CD14-positive monocyte (primary cell): Measurements from ENCODE around the gene MAMSTR. TPM values are rescaled to one million over a fixed set of nuclear protein-coding genes. Genes with fewer than 3 reads are reported as not detected.

Experiments
- DNase-seq, 3 donors: peaks; one replicate each; pipeline ENCODE4 v3.0.0-alpha.2; 2011 to 2022
- H2AFZ ChIP-seq: 2 replicates; pipeline ENCODE4 v1.6.0; 2012; ENCODE audit warnings: mild to moderate bottlenecking, low read depth, low read length, inconsistent platforms; ENCODE audit not compliant: insufficient read depth, poor library complexity, severe bottlenecking
- H3K27ac ChIP-seq, 2 donors: 1 replicate in 1 of 2; 2 replicates in 1 of 2; pipeline ENCODE4 v1.5.1; 2012 to 2013; ENCODE audit warnings: low read length in 2 of 2, control low read depth in 1 of 2, inconsistent platforms in 1 of 2, low read depth in 1 of 2, mild to moderate bottlenecking in 1 of 2
- H3K27me3 ChIP-seq, 2 donors: one replicate each; pipeline versions ENCODE4 v1.6.0 to v1.6.1; 2011 to 2013; ENCODE audit warnings: low read length in 2 of 2; ENCODE audit not compliant: control insufficient read depth in 2 of 2, insufficient read depth in 2 of 2
- H3K36me3 ChIP-seq, 2 donors: replicated peaks in 1 of 2; 1 replicate in 1 of 2; 2 replicates in 1 of 2; pipeline versions ENCODE4 v1.5.1 to v1.6.1; 2012 to 2013; ENCODE audit warnings: low read length in 2 of 2, control low read depth in 1 of 2, inconsistent platforms in 1 of 2, mild to moderate bottlenecking in 1 of 2; ENCODE audit not compliant: insufficient read depth in 2 of 2, control insufficient read depth in 1 of 2
- H3K4me1 ChIP-seq, 2 donors: 1 replicate in 1 of 2; 2 replicates in 1 of 2; pipeline versions ENCODE4 v1.5.1 to v1.6.1; 2012 to 2013; ENCODE audit warnings: low read length in 2 of 2, control low read depth in 1 of 2, inconsistent platforms in 1 of 2, mild to moderate bottlenecking in 1 of 2, moderate library complexity in 1 of 2; ENCODE audit not compliant: insufficient read depth in 2 of 2, control insufficient read depth in 1 of 2
- H3K4me2 ChIP-seq: replicated peaks from 2 replicates; pipeline ENCODE3; 2012; ENCODE audit warnings: low read length, moderate library complexity, mild to moderate bottlenecking; ENCODE audit not compliant: poor library complexity, severe bottlenecking; ENCODE audit errors: extremely low read depth
- H3K4me3 ChIP-seq, 3 experiments: fragments of 200-600 bp in 1 of 3; sonication (generic) in 1 of 3; replicated peaks in 1 of 3; 1 replicate in 2 of 3; 2 replicates in 1 of 3; pipeline ENCODE4 v1.5.1; 2011 to 2013; ENCODE audit warnings: low read length in 3 of 3, mild to moderate bottlenecking in 3 of 3, control low read depth in 2 of 3, low read depth in 2 of 3, inconsistent platforms in 1 of 3, moderate library complexity in 1 of 3
- H3K79me2 ChIP-seq: 2 replicates; pipeline ENCODE4 v1.6.0; 2012; ENCODE audit warnings: mild to moderate bottlenecking, control low read depth, inconsistent platforms, low read length, moderate library complexity; ENCODE audit not compliant: insufficient read depth
- H3K9ac ChIP-seq: 2 replicates; pipeline ENCODE4 v1.6.0; 2017; ENCODE audit warnings: low read length, mild to moderate bottlenecking; ENCODE audit not compliant: insufficient read depth, poor library complexity, severe bottlenecking
- H3K9me3 ChIP-seq, 2 donors: replicated peaks in 1 of 2; 1 replicate in 1 of 2; 2 replicates in 1 of 2; pipeline versions ENCODE4 v1.5.1 to v1.6.1; 2012 to 2013; ENCODE audit warnings: low read length in 2 of 2, control low read depth in 1 of 2; ENCODE audit not compliant: control insufficient read depth in 1 of 2, insufficient read depth in 1 of 2
- H4K20me1 ChIP-seq: 2 replicates; pipeline ENCODE4 v1.6.0; 2012; ENCODE audit warnings: mild to moderate bottlenecking, low read length, control low read depth, moderate library complexity; ENCODE audit not compliant: insufficient read depth
- H3K27ac Mint-ChIP-seq, 7 donors: one replicate each; pipeline ENCODE4 v1.8.0; 2020; ENCODE audit warnings: mild to moderate bottlenecking in 7 of 7, mixed read lengths in 7 of 7, moderate library complexity in 6 of 7, inconsistent platforms in 2 of 7
- H3K27me3 Mint-ChIP-seq, 3 donors: one replicate each; pipeline ENCODE4 v1.8.0; 2021 to 2022; ENCODE audit warnings: low read depth in 3 of 3, mild to moderate bottlenecking in 3 of 3, mixed read lengths in 3 of 3, moderate library complexity in 3 of 3, inconsistent platforms in 1 of 3
- H3K36me3 Mint-ChIP-seq, 2 donors: one replicate each; pipeline ENCODE4 v1.8.0; 2020; ENCODE audit warnings: mixed read lengths in 2 of 2, inconsistent platforms in 1 of 2, mild to moderate bottlenecking in 1 of 2
- H3K4me1 Mint-ChIP-seq: one replicate; pipeline ENCODE4 v1.8.0; 2020; ENCODE audit warnings: mild to moderate bottlenecking, mixed read lengths
- H3K4me3 Mint-ChIP-seq, 2 donors: one replicate each; pipeline ENCODE4 v1.8.0; 2020; ENCODE audit warnings: mild to moderate bottlenecking in 2 of 2, mixed read lengths in 2 of 2, moderate library complexity in 1 of 2
- H3K9me3 Mint-ChIP-seq, 7 donors: one replicate each; pipeline ENCODE4 v1.8.0; 2020 to 2022; ENCODE audit warnings: mixed read lengths in 7 of 7, mild to moderate bottlenecking in 6 of 7, moderate library complexity in 6 of 7, inconsistent platforms in 2 of 7
- CTCF ChIP-seq: fragments of 200-600 bp; IDR thresholded peaks from one replicate; pipeline ENCODE4 v1.8.0; 2022; ENCODE audit warnings: antibody characterized with exemption, mild to moderate bottlenecking
- WGBS: methylation state at CpG from one replicate; pipeline ENCODE4 v1.1.5; 2013; ENCODE audit warnings: missing lambda C conversion rate; ENCODE audit not compliant: insufficient coverage; 5-methylcytosine and 5-hydroxymethylcytosine counted together
- intact Hi-C, 2 donors: fragments of 100-400 bp; cut with micrococcal nuclease; formaldehyde crosslinking; loops; one replicate each; pipeline versions ENCODE4 v1.15.0 to v1.15.1; 2023
- polyA plus RNA-seq, 3 donors: library from polyadenylated mRNA; depleted of rRNA in 1 of 3; unstranded in 2 of 3; stranded (reverse) in 1 of 3; fragments of 300-500 nt in 2 of 3; fragments of >200 nt in 1 of 3; fragmentation: Illumina TruSeq in 2 of 3; gene quantifications; 1 replicate in 2 of 3; 2 replicates in 1 of 3; pipeline ENCODE4 v1.2.3, GENCODE V29; 2012 to 2021

Gene MAMSTR
- polyA plus RNA-seq, 3 donors = 0.07 TPM; not detected in 2

GRCh38 chr19:48746738-48747575 is 27.4 kb upstream of the MAMSTR start, which contains the start of gene IZUMO1:
Gene IZUMO1, minus strand, starts transcription at chr19:48746909. Its CDS starts 1,050 bp downstream, at chr19:48745859.
- peaks cover 10 to 12% of the 10 kb centered on the region in 2 donors for H3K9me3 ChIP-seq
- no peak within 1 kb of the TSS for H3K27ac ChIP-seq
- no peaks in the 10 kb centered on the region for H3K36me3 ChIP-seq
- DNase-seq = peak; percentile 56 to 94 (median 77)
- H3K4me3 ChIP-seq = peak within 1 kb of the TSS; percentile 19 to 76 (median 36)
- H3K36me3 Mint-ChIP-seq = peaks cover 0 to 5% of the 10 kb centered on the region in 2 donors
- peak within 1 kb of the TSS; percentile 65 to 76 for H3K4me3 Mint-ChIP-seq
- peaks cover 4 to 40% of the 10 kb centered on the region in 2 donors for H3K27me3 ChIP-seq
- peaks cover 8 to 22% (median 17%) of the 10 kb centered on the region in 7 donors for H3K9me3 Mint-ChIP-seq
- TF ChIP-seq CTCF = no peak
- intact Hi-C loops = no loop called here
- peak within 1 kb of the TSS; percentile 63 for H3K4me2 ChIP-seq
- H3K4me1 Mint-ChIP-seq = peaks cover 20% of the 10 kb centered on the region
- peak within 1 kb of the TSS in 4 of 7 donors; percentile 45 to 61 (median 54) for H3K27ac Mint-ChIP-seq
- peaks cover 5 to 11% of the 10 kb centered on the region in 2 donors for H3K4me1 ChIP-seq
- H3K79me2 ChIP-seq = no peaks in the 10 kb centered on the region
- 6% methylated on average over 16 of the region's 31 CpGs for WGBS
- peaks cover 37 to 70% (median 53%) of the 10 kb centered on the region in 3 donors for H3K27me3 Mint-ChIP-seq
- H4K20me1 ChIP-seq = no peaks in the 10 kb centered on the region
- H3K9ac ChIP-seq = peak within 1 kb of the TSS; percentile 51
- H2AFZ ChIP-seq = peak within 1 kb of the TSS; percentile 80

- H3K9ac ChIP-seq = no peak overlapping the region
- H4K20me1 ChIP-seq = no peaks in the 10 kb centered on the region
- H3K4me3 Mint-ChIP-seq = peak overlapping the region in 1 of 2 donors; percentile 76
- H3K27ac Mint-ChIP-seq = peak overlapping the region in 1 of 7 donors; percentile 45
- H3K9me3 ChIP-seq = peaks cover 12 to 13% of the 10 kb centered on the region in 2 donors
- H3K27ac ChIP-seq = no peak overlapping the region
- peaks cover 3 to 37% of the 10 kb centered on the region in 2 donors for H3K27me3 ChIP-seq
- H3K4me1 ChIP-seq = peaks cover 10 to 17% of the 10 kb centered on the region in 2 donors
- no peaks in the 10 kb centered on the region for H3K79me2 ChIP-seq
- peaks cover 23% of the 10 kb centered on the region for H3K4me1 Mint-ChIP-seq
- H2AFZ ChIP-seq = peak overlapping the region; percentile 80
- no peak overlapping the region for H3K4me3 ChIP-seq
- TF ChIP-seq CTCF = no peak
- H3K36me3 ChIP-seq = no peaks in the 10 kb centered on the region
- H3K36me3 Mint-ChIP-seq = peaks cover 0 to 5% of the 10 kb centered on the region in 2 donors
- no peak for DNase-seq
- H3K9me3 Mint-ChIP-seq = peaks cover 8 to 24% (median 19%) of the 10 kb centered on the region in 7 donors
- H3K4me2 ChIP-seq = no peak overlapping the region
- H3K27me3 Mint-ChIP-seq = peaks cover 33 to 68% (median 52%) of the 10 kb centered on the region in 3 donors
- WGBS = 91% methylated on average over 8 of the region's 8 CpGs
- intact Hi-C loops = no loop called here
Measured at GRCh38 chr19:48746110-48746509, 26.6 kb upstream of the MAMSTR start.
